HG02623 (cell line): ENCODE measurements around the gene PPP6R3.

Experiments used
- ATAC-seq: cut with Tn5 transposase; IDR thresholded peaks from one replicate; pipeline ENCODE4 v1.9.1; 2021; ENCODE audit warnings: moderate library complexity; ENCODE audit not compliant: unreplicated experiment

Gene PPP6R3, protein sequence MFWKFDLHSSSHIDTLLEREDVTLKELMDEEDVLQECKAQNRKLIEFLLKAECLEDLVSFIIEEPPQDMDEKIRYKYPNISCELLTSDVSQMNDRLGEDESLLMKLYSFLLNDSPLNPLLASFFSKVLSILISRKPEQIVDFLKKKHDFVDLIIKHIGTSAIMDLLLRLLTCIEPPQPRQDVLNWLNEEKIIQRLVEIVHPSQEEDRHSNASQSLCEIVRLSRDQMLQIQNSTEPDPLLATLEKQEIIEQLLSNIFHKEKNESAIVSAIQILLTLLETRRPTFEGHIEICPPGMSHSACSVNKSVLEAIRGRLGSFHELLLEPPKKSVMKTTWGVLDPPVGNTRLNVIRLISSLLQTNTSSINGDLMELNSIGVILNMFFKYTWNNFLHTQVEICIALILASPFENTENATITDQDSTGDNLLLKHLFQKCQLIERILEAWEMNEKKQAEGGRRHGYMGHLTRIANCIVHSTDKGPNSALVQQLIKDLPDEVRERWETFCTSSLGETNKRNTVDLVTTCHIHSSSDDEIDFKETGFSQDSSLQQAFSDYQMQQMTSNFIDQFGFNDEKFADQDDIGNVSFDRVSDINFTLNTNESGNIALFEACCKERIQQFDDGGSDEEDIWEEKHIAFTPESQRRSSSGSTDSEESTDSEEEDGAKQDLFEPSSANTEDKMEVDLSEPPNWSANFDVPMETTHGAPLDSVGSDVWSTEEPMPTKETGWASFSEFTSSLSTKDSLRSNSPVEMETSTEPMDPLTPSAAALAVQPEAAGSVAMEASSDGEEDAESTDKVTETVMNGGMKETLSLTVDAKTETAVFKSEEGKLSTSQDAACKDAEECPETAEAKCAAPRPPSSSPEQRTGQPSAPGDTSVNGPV

DNA sequence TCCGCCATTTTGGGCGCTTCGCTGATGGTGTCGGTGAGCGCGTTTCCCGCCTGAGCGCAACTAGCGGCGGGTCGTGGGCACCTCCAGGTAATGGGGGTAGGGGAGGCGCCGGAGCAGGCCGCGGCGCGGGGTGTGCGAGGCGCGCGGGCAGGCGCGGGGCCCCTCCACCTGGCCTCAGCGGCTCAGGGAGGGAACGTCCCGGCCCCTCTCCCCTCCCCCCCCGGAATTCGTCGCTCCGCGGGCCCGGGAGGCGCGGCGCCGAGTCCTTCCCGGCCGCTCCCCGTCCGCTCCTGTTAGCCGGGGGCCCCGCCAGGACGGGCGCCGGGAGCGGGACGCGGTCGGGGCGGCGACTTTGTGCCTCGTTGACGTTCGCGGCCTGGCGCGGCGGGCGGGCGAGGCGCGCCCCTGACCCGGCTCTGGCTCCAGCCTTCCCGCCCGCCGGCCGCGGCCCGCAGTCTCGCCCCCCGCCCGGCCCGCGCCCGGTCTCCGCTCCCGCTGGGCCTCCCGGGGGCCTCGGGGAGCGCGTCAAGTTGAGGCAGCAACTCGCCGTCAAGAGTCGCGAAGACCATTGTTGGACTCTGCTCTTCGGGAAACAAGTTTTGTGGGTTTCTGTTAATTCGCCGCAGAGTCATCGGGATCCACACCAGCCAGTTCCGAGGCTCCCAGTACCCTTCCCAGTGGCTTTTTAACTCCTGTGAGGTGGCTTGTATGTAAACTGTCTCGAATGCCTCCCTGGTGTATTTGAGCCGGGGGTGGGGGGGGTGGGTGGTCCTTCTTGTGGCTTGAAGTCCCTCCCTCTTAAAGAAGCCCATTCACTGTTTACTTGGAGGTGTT, at the start of gene PPP6R3:
Gene PPP6R3 (plus strand): TSS at position 12 of the 834 bp plus-strand sequence. CDS start 76,913 bp downstream, outside the sequence.
- ATAC-seq = no peak

DNA sequence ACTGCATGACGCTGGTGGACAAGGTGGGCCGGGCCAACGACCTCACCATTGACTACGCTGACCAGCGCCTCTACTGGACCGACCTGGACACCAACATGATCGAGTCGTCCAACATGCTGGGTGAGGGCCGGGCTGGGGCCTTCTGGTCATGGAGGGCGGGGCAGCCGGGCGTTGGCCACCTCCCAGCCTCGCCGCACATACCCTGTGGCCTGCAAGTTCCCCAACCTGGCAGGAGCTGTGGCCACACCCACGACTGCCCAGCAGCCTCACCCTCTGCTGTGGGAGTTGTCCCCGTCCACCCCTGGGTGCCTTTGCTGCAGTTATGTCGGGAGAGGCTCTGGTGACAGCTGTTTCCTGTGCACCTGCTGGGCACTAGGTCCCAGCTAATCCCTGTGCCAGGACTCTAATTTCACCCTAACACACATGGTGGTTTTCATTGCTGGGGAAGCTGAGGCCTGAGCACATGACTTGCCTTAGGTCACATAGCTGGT, 49.0 kb upstream of the PPP6R3 start:
- ATAC-seq = no peak

DNA sequence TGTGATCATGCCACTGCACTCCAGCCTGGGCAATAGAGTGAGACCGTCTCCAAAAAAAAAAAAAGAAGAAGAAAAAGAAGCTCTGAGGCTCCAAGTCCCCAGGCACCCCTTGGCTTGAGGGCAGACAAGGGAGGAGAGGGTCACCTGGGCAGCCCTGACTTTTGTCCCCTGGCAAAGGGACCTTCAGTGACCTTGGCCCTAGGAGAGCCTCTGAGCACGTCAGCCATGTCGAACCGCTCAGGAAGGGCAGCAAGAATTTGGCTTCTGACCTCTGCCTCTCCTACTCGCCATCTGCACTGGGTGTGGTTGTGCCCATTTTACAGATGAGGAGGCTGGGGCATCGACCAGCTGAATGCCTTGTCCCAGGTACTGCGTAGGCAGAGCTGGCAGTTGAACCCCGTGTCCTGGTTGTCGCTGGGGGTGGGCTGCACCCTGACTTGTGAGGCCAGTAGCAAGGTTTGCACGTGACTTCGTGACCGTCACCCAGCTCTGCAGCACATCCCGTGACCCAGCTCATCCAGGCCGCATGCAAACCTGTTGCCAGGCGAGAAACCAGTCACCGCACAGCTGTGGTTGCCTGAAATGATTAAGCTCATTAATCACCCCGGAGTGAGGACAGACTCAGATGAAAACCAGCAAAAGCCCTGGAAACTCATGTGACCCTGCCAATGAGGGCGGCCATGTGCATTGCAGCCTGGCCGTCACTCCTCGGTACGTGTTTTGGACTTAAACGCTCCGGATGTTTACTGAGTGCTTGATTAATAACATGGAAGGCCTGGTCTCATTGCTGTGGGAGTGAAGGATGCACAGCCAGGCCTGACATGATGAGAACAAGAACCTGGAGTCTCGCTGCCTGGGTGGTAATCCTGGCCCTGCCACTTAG, 47.7 kb upstream of the PPP6R3 start:
- ATAC-seq = no peak

DNA sequence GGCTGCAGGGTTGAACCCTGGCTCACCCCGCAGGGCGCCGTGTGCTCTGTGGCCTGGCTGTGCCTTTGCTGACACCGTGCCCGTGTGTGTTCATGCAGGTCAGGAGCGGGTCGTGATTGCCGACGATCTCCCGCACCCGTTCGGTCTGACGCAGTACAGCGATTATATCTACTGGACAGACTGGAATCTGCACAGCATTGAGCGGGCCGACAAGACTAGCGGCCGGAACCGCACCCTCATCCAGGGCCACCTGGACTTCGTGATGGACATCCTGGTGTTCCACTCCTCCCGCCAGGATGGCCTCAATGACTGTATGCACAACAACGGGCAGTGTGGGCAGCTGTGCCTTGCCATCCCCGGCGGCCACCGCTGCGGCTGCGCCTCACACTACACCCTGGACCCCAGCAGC, 47.0 kb upstream of the PPP6R3 start:
- no peak for ATAC-seq

DNA sequence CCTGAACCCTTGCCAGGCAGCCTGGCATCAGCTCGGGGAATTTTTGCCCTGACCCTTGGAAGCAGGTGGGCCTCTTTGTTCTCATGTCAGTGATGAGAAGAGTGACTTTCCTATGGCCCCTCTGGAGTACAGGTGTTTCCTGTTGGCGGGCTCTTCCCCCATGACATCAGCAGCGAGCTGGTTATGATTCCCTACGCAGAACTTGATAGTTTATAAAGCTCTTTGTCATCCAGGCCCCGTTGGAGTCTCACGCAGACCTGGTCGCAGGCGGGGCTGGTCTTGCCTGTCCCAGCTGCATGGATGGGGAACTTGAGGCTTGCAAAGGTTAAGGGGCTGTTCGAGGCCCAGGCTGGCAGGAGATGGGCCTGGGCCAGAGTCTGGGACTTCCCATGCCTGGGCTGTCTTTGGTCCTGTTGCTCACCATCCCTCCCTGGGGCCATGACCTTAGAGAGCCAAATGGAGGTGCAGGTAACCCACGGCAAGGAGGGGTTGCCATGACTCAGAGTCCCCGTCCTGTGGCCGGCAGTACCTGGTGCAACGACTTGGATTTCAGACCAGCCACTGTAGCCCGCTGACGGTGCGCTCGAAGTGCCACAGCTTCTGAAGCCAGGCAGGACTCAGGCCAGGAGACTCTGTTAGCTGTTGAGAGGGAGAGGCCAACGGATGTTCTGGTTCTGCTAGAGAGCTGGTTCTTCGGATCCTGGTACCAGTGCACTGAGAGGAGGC, 45.9 kb upstream of the PPP6R3 start:
- ATAC-seq = no peak

DNA sequence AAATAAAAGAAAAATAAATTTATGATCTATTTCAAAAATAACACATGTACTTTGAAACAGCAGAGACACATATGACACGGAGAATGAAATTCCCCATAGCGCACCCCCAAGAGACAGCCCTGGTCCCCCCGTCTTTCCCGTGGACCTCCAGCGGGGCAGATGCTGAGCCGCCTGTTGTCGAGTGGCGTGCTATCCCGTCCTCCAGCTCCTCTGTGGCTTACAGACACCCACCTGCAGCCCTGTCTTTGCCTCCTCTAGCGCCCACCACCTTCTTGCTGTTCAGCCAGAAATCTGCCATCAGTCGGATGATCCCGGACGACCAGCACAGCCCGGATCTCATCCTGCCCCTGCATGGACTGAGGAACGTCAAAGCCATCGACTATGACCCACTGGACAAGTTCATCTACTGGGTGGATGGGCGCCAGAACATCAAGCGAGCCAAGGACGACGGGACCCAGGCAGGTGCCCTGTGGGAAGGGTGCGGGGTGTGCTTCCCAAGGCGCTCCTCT, 44.4 kb upstream of the PPP6R3 start:
- no peak for ATAC-seq

DNA sequence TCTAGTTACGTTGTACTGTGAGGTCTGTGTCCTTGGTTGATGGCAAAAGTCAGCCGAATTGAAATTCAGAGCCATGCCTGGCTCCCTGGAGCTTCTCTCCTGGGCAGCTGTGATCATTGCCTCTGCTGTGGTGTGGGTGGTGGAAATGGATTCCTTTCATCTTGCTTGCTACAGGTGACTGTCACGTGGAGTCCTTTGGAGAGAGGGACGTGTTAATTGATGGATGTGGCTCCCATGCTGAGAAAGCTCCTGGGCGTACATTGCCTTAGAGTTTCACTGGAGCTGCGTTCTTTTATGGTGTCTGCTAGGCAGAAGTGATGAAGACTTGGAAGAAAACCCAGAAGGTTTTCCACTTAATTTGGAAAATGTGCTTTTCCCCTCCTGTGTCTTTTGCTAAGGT, 41.9 kb upstream of the PPP6R3 start:
- ATAC-seq = no peak

DNA sequence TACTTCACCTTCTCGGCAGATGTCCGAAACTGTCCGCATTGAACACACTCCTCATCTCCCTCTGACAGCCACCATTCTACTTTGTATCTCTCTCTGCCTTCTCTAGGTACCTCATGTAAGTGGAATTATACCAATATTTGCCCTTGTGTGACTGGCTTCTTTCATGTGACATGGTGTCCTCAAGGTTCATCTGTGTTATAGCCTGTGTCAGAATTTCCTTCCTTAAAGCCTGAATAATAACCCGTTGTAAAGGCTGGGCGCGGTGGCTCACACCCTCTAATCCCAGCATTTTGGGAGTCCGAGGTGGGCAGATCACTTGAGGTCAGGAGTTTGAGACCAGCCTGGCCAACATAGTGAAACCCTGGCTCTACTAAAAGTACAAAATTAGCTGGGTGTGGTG, 40.4 kb upstream of the PPP6R3 start:
- no peak for ATAC-seq

DNA sequence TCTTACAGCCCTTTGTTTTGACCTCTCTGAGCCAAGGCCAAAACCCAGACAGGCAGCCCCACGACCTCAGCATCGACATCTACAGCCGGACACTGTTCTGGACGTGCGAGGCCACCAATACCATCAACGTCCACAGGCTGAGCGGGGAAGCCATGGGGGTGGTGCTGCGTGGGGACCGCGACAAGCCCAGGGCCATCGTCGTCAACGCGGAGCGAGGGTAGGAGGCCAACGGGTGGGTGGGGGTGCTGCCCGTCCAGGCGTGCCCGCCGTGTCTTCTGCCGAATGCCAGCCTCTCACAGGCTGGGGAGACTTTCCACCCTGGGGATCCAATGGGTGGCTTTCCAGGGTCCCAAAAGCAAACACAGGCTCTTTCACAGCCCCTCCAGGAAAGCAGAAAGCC, 37.1 kb upstream of the PPP6R3 start:
- ATAC-seq = no peak

DNA sequence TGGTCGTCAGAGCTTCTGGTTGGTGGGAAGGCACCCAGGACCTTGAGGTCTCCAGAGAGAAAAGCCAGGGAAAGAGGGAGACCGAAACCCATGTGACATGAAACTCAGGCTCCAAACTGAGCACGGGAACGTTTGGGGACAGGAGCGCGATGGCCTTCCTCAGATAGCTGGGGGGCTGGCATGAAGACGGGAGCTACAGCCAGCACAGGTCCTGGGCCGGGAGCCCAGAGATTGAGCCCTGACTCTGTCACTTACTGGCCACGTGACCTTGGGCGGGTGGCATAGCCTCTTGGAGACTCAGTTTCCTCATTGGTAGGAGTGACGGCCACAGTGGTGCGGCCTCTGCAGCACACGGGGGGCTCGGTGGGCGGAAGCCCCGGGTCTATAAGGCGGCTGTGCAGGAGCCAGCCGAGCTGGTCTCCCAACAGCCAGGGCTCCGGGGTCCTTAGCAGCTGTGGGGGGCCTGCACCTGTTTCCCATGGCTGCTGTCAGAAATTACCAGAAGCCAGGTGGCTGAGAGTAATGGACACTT, 36.4 kb upstream of the PPP6R3 start:
- no peak for ATAC-seq

DNA sequence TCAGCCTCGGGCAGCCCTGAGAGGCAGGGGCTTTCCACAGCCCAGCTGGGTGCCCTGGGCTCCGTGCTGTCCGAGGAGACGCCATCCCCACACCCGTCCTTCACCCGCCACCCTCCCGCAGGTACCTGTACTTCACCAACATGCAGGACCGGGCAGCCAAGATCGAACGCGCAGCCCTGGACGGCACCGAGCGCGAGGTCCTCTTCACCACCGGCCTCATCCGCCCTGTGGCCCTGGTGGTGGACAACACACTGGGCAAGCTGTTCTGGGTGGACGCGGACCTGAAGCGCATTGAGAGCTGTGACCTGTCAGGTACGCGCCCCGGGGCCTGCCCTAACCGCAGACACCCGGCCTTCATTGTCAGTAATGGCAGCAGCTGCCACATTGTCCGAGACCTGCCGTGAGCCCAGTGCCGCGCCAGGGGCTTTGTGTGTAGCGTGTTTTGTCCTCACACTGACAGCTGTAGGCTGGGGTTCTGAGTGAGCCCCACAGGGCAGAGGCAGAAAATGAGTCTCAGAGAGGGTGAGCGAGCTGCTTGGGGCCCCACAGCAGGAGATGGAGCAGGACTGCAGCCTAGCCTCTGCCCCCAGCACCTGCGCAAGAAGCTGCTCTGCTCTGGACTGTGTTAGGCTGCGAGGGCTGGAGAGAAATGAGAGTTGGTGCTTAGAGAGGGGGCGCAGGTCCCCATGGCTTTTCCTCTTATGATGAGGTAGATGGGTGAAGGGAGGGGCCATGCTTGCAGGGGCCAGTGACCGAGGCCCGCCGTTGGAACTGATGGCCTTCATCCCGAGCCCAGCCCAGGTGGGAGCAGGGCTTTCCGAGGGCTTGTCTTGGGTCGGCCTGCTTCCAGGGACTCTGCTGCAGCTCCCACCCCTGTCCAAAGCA, 35.3 kb upstream of the PPP6R3 start:
- ATAC-seq = no peak

DNA sequence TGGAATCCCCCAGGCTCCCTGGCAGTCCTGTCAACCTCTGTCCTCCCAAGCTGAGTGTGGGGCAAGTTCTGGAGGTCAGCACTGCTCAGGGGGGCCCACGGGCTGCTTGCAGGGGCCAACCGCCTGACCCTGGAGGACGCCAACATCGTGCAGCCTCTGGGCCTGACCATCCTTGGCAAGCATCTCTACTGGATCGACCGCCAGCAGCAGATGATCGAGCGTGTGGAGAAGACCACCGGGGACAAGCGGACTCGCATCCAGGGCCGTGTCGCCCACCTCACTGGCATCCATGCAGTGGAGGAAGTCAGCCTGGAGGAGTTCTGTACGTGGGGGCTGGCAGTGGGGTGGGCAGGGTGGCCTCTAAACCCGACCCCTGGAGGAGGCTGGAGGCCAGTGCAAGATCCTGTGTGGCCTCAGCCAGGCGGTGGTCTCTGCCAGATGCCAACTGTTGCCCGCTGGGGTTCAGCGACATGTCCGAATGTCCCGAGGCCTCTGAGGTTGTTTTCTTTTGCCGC, 34.6 kb upstream of the PPP6R3 start:
- no peak for ATAC-seq

DNA sequence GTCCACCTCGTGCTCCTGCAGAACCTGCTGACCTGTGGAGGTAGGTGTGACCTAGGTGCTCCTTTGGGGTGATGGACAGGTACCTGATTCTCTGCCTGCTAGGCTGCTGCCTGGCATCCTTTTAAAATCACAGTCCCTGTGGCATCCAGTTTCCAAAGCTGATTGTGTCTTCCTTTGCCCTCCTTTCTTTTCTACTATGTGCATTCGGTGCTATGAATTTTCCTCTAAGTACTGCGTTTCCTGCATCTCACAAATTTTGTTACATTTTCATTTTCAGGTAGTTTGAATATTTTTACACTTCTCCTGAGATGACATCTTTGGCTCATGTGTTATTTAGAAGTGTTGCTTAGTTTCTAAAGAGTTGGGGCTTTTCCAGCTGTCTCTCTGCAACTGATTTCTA, 30.9 kb upstream of the PPP6R3 start:
- ATAC-seq = no peak

DNA sequence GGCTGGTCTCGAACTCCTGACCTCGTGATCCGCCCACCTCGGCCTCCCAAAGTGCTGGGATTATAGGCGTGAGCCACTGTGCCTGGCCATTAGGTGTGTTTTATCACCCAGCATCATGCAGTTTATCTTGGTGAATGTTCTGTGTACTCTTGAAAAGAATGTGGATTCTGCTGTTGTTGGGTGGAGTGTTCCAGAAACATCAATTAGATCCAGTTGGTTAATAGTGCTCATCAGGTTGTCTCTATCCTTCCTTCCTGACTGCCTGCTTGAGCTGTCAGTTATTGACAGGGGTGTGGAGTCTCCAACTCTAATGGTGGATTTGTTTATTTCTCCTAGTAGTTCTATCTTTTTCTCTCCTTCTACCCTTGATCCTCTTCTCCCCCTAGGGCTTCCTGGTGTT, 30.2 kb upstream of the PPP6R3 start:
- no peak for ATAC-seq

DNA sequence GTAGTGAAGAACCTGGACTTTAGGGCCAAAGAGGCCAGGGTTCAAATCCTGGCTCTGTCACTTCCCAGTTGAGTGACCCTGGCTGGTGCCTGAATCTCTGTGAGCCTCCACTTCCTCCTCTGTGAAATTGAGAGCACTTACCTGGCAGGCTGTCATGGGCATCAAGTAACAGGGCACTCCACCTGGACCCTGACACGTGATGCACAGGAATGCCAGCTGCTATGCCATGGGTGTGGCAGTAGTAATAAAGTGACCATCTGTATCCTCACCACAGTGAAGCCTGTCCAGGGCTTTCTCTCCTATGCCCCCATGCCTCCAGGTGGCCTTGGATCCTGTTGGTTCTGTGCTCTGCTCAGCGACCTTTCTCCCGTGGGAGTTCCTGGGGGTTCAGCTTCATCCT, 29.8 kb upstream of the PPP6R3 start:
- no peak for ATAC-seq

DNA sequence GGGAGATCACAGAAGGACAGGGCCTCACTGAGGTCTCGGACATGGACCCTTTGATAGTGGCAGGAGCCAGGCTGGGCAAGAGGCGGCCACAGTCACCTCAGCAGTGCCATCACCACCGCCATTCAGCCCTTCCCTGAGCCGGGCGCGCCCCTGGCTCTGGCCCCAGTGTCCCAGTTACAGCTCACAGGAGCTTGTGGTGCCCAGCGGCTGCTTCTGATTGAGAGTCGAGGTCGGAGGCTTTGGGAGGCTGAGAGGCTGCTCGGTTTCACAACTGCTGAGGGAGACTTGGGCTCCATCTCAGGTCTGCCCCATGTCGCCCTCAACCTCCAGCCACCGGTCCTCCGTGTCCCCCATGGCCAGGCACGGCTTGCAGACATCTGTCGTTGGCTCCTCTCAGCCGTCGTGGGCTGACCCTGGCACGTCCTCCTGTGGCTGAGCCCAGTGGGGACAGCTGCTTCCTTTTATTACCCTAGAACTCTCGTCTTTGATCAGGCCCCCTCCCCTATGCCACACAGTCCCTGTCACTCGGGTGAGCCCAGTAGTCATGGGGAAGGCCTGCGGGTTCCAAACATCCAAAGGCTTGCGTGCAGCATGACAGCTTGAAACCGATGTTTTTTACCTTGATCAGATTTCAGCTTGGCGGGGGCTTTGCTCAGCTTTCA, 28.4 kb upstream of the PPP6R3 start:
- no peak for ATAC-seq

DNA sequence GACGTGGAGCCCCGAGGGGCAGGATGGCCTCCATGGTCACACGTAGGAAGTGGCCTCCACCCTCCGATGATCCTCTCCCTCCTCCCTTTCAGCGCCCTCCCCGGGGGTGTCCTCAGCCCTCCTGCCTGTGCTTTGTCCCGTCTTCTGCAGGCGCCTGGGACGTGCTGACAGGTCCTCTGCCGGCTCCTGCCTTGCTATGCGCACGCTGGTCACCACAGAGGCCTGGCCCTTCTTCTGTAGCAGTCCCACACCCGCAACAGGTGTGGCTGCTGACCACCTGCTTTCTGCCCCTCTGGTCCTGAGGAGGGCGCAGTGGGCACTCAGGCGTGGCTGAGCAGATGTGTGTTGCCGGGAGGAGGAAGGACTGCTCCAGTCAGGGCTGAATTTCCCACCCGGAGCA, 27.7 kb upstream of the PPP6R3 start:
- ATAC-seq = no peak
